ENCODE measurements around the gene SUB1. TPM values are rescaled to one million over a fixed set of nuclear protein-coding genes. Genes with fewer than 3 reads are reported as not detected.

SUB1 gene
- total RNA-seq, 1 donor = 115 TPM

GRCh38 chr5:32597041-32597629 lies 11.8 kb downstream of the SUB1 start:
- no peaks in the 10 kb centered on the region for H3K9me3 ChIP-seq (ENCODE audit: low read depth, low read length)
- peaks cover 7% of the 10 kb centered on the region for H4K20me1 ChIP-seq (ENCODE audit: insufficient read depth, low read length)
- peaks cover 34% of the 10 kb centered on the region for H3K4me1 ChIP-seq (ENCODE audit: insufficient read depth, low read length)
- DNase-seq (ENCODE audit: insufficient read length, low spot score, missing footprints) = no peak
- no peak overlapping the region for H3K4me3 ChIP-seq (ENCODE audit: insufficient read depth, low read length)
- TF ChIP-seq CTCF (IDR thresholded peaks at IDR 0.05; ENCODE audit: extremely low read depth, low read depth, low read length) = no peak
- no peak overlapping the region for H3K27ac ChIP-seq (ENCODE audit: low read depth, low read length)
- peaks cover 66% of the 10 kb centered on the region for H3K79me2 ChIP-seq (ENCODE audit: insufficient read depth, low read length)
- no peak overlapping the region for H2AFZ ChIP-seq (ENCODE audit: low read length)
- H3K36me3 ChIP-seq (ENCODE audit: insufficient read depth, low read length) = peaks cover 81% of the 10 kb centered on the region
- no peaks in the 10 kb centered on the region for H3K27me3 ChIP-seq (ENCODE audit: insufficient read depth, low read length)
- H3K4me2 ChIP-seq (ENCODE audit: insufficient read depth, low read length) = no peak overlapping the region

GRCh38 chr5:32598260-32598937 lies 13.0 kb downstream of the SUB1 start:
- Histone ChIP-seq H3K4me2 (ENCODE audit: insufficient read depth, low read length) (no peak overlapping the region), H3K36me3 (ENCODE audit: insufficient read depth, low read length) (peaks cover 70% of the 10 kb centered on the region)

GRCh38 chr5:32598997-32599549 lies 13.7 kb downstream of the SUB1 start:
- Histone ChIP-seq H3K4me2 (ENCODE audit: insufficient read depth, low read length) (no peak overlapping the region), H3K4me3 (ENCODE audit: insufficient read depth, low read length) (no peak overlapping the region), H3K27me3 (ENCODE audit: insufficient read depth, low read length) (no peaks in the 10 kb centered on the region), H3K9me3 (ENCODE audit: low read depth, low read length) (no peaks in the 10 kb centered on the region), H3K79me2 (ENCODE audit: insufficient read depth, low read length) (peaks cover 52% of the 10 kb centered on the region), H3K4me1 (ENCODE audit: insufficient read depth, low read length) (peaks cover 34% of the 10 kb centered on the region), H3K36me3 (ENCODE audit: insufficient read depth, low read length) (peaks cover 65% of the 10 kb centered on the region), H4K20me1 (ENCODE audit: insufficient read depth, low read length) (peaks cover 7% of the 10 kb centered on the region), H3K27ac (ENCODE audit: low read depth, low read length) (peak overlapping the region; percentile 46), H2AFZ (ENCODE audit: low read length) (no peak overlapping the region)
- TF ChIP-seq CTCF (IDR thresholded peaks at IDR 0.05; ENCODE audit: extremely low read depth, low read depth, low read length) = no peak
- no peak for DNase-seq (ENCODE audit: insufficient read length, low spot score, missing footprints)

More at GRCh38 chr5:32598260-32598937, 13.0 kb downstream of the SUB1 start:
- no peaks in the 10 kb centered on the region for H3K9me3 ChIP-seq (ENCODE audit: low read depth, low read length)
- no peak for DNase-seq (ENCODE audit: insufficient read length, low spot score, missing footprints)
- H3K4me1 ChIP-seq (ENCODE audit: insufficient read depth, low read length) = peaks cover 34% of the 10 kb centered on the region
- TF ChIP-seq CTCF (IDR thresholded peaks at IDR 0.05; ENCODE audit: extremely low read depth, low read depth, low read length) = no peak
- peaks cover 7% of the 10 kb centered on the region for H4K20me1 ChIP-seq (ENCODE audit: insufficient read depth, low read length)
- peaks cover 59% of the 10 kb centered on the region for H3K79me2 ChIP-seq (ENCODE audit: insufficient read depth, low read length)
- no peak overlapping the region for H3K27ac ChIP-seq (ENCODE audit: low read depth, low read length)
- no peak overlapping the region for H2AFZ ChIP-seq (ENCODE audit: low read length)
- no peak overlapping the region for H3K4me3 ChIP-seq (ENCODE audit: insufficient read depth, low read length)
- no peaks in the 10 kb centered on the region for H3K27me3 ChIP-seq (ENCODE audit: insufficient read depth, low read length)

GRCh38 chr5:32600054-32600622 lies 14.8 kb downstream of the SUB1 start:
- no peak for TF ChIP-seq CTCF (IDR thresholded peaks at IDR 0.05; ENCODE audit: extremely low read depth, low read depth, low read length)
- Histone ChIP-seq H2AFZ (ENCODE audit: low read length) (no peak overlapping the region), H3K27ac (ENCODE audit: low read depth, low read length) (peak overlapping the region; percentile 46), H4K20me1 (ENCODE audit: insufficient read depth, low read length) (peaks cover 7% of the 10 kb centered on the region), H3K27me3 (ENCODE audit: insufficient read depth, low read length) (no peaks in the 10 kb centered on the region), H3K4me1 (ENCODE audit: insufficient read depth, low read length) (peaks cover 34% of the 10 kb centered on the region), H3K79me2 (ENCODE audit: insufficient read depth, low read length) (peaks cover 42% of the 10 kb centered on the region), H3K9me3 (ENCODE audit: low read depth, low read length) (no peaks in the 10 kb centered on the region), H3K4me3 (ENCODE audit: insufficient read depth, low read length) (no peak overlapping the region), H3K36me3 (ENCODE audit: insufficient read depth, low read length) (peaks cover 64% of the 10 kb centered on the region), H3K4me2 (ENCODE audit: insufficient read depth, low read length) (peak overlapping the region; percentile 53)
- DNase-seq (ENCODE audit: insufficient read length, low spot score, missing footprints) = peak; percentile 69
